Activated naive CD8-positive, alpha-beta T cell treated with anti-CD3 and anti-CD28 coated beads, Interleukin-2, amount 50 U/mL, for 16 hours (primary cell): Measurements from ENCODE around the gene THBS1.

ENCODE experiments used
- DNase-seq: peaks from one replicate; pipeline ENCODE4 v3.0.0-alpha.2; 2020; ENCODE audit warnings: low read depth, low spot score

THBS1 gene

DNA sequence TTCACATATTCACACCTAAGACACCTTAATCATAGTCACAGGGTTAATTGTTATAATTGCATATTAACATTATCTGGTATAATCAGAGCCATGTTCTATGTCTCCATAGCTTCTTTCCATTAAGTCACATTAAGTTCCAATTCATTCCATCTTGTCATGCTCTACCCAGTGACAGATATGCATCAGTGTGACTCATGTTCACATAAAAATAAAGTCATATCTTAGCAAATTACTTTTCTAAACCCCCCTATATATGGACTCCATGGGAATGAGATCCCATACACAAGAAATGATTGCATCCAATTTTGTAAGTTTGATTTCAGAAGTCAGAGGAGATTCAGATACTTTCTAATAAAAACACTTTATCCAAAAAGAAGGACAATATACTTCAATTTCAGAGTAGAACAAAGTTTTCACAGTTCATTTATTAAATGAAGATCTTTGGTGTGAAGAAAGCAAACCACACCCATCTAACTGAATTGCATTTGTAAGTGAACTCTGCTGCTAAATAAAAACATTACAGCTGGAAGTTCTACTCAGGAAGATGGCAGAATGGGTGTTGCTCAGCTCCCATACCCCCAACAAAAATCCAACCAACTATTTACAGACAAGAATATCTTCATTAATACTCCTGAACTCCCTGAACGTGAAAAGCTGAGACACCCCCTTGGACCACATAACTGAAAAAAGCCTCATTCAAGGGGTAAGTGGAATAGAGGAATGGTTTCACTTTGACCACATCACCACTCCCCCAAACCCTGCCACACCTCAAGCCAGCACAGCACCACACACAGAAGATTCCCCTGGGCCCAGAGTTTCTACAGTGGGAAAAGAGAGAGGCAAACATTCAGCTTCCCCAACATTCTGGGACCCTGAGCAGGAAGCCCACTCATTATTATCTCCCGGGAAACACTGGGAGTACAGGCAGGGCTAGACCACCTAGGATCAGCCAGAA is 27.6 kb downstream of the THBS1 start:
- DNase-seq = no peak

GRCh38 chr15:39609166-39609916 is 28.5 kb downstream of the THBS1 start:
- no peak for DNase-seq

- DNase-seq = no peak
These were observed 29.8 kb downstream of the THBS1 start for GRCh38 chr15:39610665-39611064.

GRCh38 chr15:39613271-39613670 is 32.4 kb downstream of the THBS1 start:
- no peak for DNase-seq

DNA sequence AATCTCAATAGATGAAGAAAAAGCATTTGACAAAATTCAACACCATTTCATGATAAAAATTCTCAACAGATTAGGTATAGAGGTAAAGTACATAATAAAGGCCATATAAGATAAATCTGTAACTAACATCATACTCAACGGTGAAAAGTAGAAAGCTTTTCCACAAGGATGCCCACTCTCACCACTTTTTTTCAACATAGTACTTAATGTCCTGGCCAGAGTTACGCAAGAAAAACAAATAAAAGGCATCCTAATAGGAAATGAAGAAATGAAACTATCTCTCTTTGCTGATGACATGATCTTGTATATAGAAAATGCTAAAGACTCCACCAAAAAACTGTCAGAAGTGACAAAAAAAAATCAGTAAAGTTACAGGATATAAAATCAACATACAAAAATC is 33.0 kb downstream of the THBS1 start:
- no peak for DNase-seq

- no peak for DNase-seq
These were observed 36.0 kb downstream of the THBS1 start for GRCh38 chr15:39616731-39617455.

GRCh38 chr15:39618063-39618823 is 37.4 kb downstream of the THBS1 start:
- DNase-seq = no peak

- DNase-seq = no peak
These were observed 40.3 kb downstream of the THBS1 start for GRCh38 chr15:39621210-39621609.

DNA sequence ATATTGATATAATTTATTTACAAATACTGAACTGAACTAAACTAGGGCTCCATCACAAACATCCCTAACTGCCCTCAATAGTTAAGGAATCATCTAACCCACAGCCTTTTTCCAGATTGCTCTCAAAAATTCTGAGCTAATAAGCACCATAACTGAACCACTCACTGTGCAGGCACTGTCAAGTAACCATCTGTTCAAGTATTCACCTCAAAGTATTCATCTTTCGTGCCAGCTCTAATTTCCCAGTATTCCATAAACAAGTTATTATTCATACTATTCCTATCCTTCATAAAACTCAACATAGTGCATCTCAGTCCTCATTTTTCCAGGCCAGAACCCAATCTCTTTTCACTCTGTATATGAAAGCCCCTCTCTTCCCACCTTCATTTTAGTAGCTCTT is 41.1 kb downstream of the THBS1 start:
- no peak for DNase-seq

DNA sequence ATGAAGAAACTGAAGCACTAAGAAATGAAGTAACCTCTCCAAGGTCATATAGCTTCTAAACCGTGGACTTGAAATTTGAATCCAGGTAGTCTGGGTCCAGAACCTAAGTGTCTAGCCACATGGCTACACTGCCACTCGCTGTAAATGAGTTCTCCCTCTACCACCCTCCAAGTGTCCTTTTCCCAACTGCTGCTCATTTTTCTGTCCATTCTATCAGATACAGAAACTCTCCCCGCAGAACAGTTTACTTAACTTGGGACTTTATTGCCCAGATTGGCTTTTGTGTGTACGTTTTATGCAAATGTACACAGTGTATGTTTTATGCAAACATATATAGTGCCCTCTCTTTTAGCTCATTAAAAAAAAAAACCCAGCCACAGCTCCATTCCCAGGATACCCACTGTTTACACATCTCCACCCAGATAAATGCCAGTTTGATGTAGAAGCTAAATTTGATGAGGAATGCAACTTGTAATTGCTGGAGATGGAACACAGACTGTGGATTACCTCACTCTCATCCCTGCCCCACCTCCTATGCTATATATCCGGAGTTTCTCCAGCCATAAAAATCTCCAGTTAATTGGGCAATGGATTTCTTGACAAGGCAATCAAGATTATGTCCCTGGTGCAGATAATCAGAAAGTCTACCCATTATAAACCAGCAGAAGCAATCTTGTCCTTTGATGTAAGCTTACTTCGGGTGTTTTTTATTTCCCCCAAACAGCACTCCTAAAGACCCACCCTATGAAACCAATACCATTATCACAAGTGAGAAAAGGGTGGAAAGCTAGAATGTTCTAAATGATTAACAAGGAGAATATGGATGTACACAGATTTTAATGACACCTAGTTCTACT is 42.0 kb downstream of the THBS1 start:
- no peak for DNase-seq

DNA sequence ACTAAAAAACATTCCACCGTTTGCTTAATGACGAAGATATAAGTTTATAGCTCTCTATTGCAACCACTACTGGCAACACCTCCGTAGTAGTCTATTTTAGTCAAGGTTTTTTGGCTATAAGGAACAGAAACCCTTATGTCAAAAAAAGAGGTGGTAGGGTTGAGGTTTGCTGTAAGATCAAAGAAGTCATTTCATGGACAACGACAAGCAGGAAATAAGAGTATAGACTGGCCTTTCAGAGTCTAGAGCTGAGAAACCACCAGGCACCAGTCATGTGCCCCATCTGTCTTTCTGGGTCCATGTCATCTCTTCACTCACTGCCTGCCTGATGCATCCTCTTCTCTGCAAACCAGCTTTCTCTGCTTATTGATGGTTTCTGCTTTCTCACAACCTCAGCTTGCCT is 42.7 kb downstream of the THBS1 start:
- no peak for DNase-seq

- no peak for DNase-seq
These were observed 43.9 kb downstream of the THBS1 start for GRCh38 chr15:39624806-39625205.

- DNase-seq = no peak
These were observed 44.6 kb downstream of the THBS1 start for GRCh38 chr15:39625451-39625850.

GRCh38 chr15:39625856-39626255 is 45.0 kb downstream of the THBS1 start:
- DNase-seq = no peak

- no peak for DNase-seq
These were observed 46.7 kb downstream of the THBS1 start for GRCh38 chr15:39627451-39628143.

- no peak for DNase-seq
These were observed 47.2 kb downstream of the THBS1 start for GRCh38 chr15:39628144-39628508.

- no peak for DNase-seq
These were observed 47.8 kb downstream of the THBS1 start for GRCh38 chr15:39628546-39629257.

GRCh38 chr15:39629371-39629770 is 48.5 kb downstream of the THBS1 start:
- DNase-seq = no peak

DNA sequence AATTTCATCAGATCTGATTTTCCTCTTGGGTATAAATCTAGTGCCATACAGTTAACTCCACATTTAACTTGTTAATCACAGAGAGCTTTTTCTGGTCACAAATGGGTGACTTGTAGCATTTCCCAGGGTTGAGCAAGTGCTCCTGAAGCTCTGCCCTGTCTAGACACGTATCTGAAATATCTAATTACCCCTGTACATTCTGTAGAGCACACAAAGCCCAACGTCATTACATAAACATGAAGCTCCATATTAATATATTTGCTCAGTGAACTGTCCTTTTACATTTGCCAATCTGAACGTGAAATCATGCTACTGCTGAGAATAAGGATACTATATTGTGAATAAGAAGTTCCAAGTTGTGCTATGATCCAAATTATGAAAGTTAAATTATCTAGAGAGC is 49.0 kb downstream of the THBS1 start:
- no peak for DNase-seq
